Testis (tissue), 3 donors: ENCODE results near the gene ARMC6. TPM values are rescaled to one million over a fixed set of nuclear protein-coding genes. Genes with fewer than 3 reads are reported as not detected.

ENCODE experiments used
- DNase-seq: peaks from one replicate; pipeline ENCODE4 v3.0.0-alpha.2; 2019
- H3K27ac ChIP-seq, 2 donors: fragments of 200-600 bp; sonication (generic); one replicate each; pipeline ENCODE4 v1.5.1; 2019
- H3K27me3 ChIP-seq: fragments of 200-600 bp; sonication (generic); one replicate; pipeline ENCODE4 v1.5.1; 2019
- H3K36me3 ChIP-seq: fragments of 200-600 bp; sonication (generic); one replicate; pipeline ENCODE4 v1.5.1; 2017; ENCODE audit warnings: low read depth; ENCODE audit errors: missing control alignments
- H3K4me1 ChIP-seq: fragments of 200-600 bp; sonication (generic); one replicate; pipeline ENCODE4 v1.5.1; 2019
- H3K4me3 ChIP-seq, 2 donors: fragments of 200-600 bp; sonication (generic); one replicate each; pipeline ENCODE4 v1.5.1; 2017 to 2019
- H3K9me3 ChIP-seq: fragments of 200-600 bp; sonication (generic); one replicate; pipeline ENCODE4 v1.5.1; 2017
- CTCF ChIP-seq, 3 experiments: fragments of 450-650 bp in 2 of 3; fragments of 200-600 bp in 1 of 3; sonication (generic) in 1 of 3; IDR thresholded peaks; one replicate each; pipeline ENCODE4 v1.5.1; 2016 to 2019; ENCODE audit warnings: antibody characterized with exemption in 3 of 3, mild to moderate bottlenecking in 2 of 3, moderate library complexity in 1 of 3
- POLR2A ChIP-seq: fragments of 450-650 bp; IDR thresholded peaks from one replicate; pipeline ENCODE4 v1.6.1; 2017; ENCODE audit warnings: antibody characterized with exemption, mild to moderate bottlenecking, moderate library complexity
- WGBS, 2 donors: methylation state at CpG; one replicate each; pipeline ENCODE4 v1.1.5; 2018; 5-methylcytosine and 5-hydroxymethylcytosine counted together
- intact Hi-C: fragments of 100-400 bp; cut with DNase I; formaldehyde crosslinking; loops from one replicate; pipeline ENCODE4 v1.15.1; 2023; ENCODE audit warnings: low total_unique reads
- polyA plus RNA-seq: library from polyadenylated mRNA; stranded (reverse); fragments of 350-450 nt; fragmentation: Illumina TruSeq; extraction: RNeasy Lipid Tissue Mini Kit (QIAGEN cat#74804); gene quantifications from one replicate; pipeline ENCODE4 v1.2.3, GENCODE V29; 2014; ENCODE audit warnings: low read depth, low replicate concordance; ENCODE audit not compliant: insufficient read depth
- total RNA-seq, 2 donors: library from RNA; depleted of rRNA; stranded (reverse); fragments of >200 nt; gene quantifications; one replicate each; pipeline ENCODE4 v1.2.3, GENCODE V29; 2016

The ARMC6 gene
- total and polyA plus RNA-seq, 3 donors from 2014 or later: 53.2 to 62.0 (median 57.0) TPM

GRCh38 chr19:19042732-19043280 lies 9.4 kb downstream of the ARMC6 start:
- TF ChIP-seq CTCF (IDR thresholded peaks at IDR 0.05) (no peak), POLR2A (no peak)
- WGBS, 2 donors: 87 to 94% methylated on average over 13 of the region's 13 CpGs
- intact Hi-C loops: no loop called here

GRCh38 chr19:19043481-19043880 lies 10.1 kb downstream of the ARMC6 start:
- DNase-seq: no peak
- intact Hi-C loops: no loop called here
- Histone ChIP-seq H3K27ac (no peak overlapping the region), H3K4me3 (no peak overlapping the region), H3K27me3 (no peaks in the 10 kb centered on the region), H3K4me1 (no peaks in the 10 kb centered on the region), H3K36me3 (no peaks in the 10 kb centered on the region), H3K9me3 (no peaks in the 10 kb centered on the region)
- WGBS, 2 donors: 95 to 100% methylated on average over 2 to 6 of the region's 6 CpGs
- no peak for TF ChIP-seq POLR2A
- TF ChIP-seq CTCF (IDR thresholded peaks at IDR 0.05): no peak

More at GRCh38 chr19:19042732-19043280, 9.4 kb downstream of the ARMC6 start:
- Histone ChIP-seq H3K4me3 (no peak overlapping the region), H3K36me3 (no peaks in the 10 kb centered on the region), H3K4me1 (no peaks in the 10 kb centered on the region), H3K27me3 (no peaks in the 10 kb centered on the region), H3K9me3 (no peaks in the 10 kb centered on the region), H3K27ac (no peak overlapping the region)
- DNase-seq: no peak

GRCh38 chr19:19043881-19044280 lies 10.5 kb downstream of the ARMC6 start:
- H3K4me3 ChIP-seq: no peak overlapping the region
- 98 to 100% methylated on average over 4 to 5 of the region's 6 CpGs for WGBS, 2 donors
- TF ChIP-seq POLR2A (no peak), CTCF (IDR thresholded peaks at IDR 0.05) (no peak)
- DNase-seq: no peak
- intact Hi-C loops: no loop called here
- no peaks in the 10 kb centered on the region for H3K9me3 ChIP-seq
- no peak overlapping the region for H3K27ac ChIP-seq
- H3K4me1 ChIP-seq: no peaks in the 10 kb centered on the region
- H3K36me3 ChIP-seq: no peaks in the 10 kb centered on the region
- no peaks in the 10 kb centered on the region for H3K27me3 ChIP-seq

GRCh38 chr19:19049406-19049805 lies 16.0 kb downstream of the ARMC6 start:
- Histone ChIP-seq H3K9me3 (no peaks in the 10 kb centered on the region), H3K27ac (no peak overlapping the region), H3K4me3 (no peak overlapping the region), H3K36me3 (no peaks in the 10 kb centered on the region), H3K4me1 (no peaks in the 10 kb centered on the region), H3K27me3 (no peaks in the 10 kb centered on the region)
- no peak for DNase-seq
- 94% methylated on average over 2 of the region's 2 CpGs for WGBS, 2 donors
- no peak for TF ChIP-seq CTCF (IDR thresholded peaks at IDR 0.05)
- no peak for TF ChIP-seq POLR2A
- intact Hi-C loops: no loop called here

GRCh38 chr19:19050104-19050503 lies 16.7 kb downstream of the ARMC6 start:
- H3K4me3 ChIP-seq: no peak overlapping the region
- H3K36me3 ChIP-seq: no peaks in the 10 kb centered on the region
- DNase-seq: no peak
- no peaks in the 10 kb centered on the region for H3K27me3 ChIP-seq
- no peaks in the 10 kb centered on the region for H3K9me3 ChIP-seq
- TF ChIP-seq CTCF (IDR thresholded peaks at IDR 0.05) (no peak), POLR2A (no peak)
- no peak overlapping the region for H3K27ac ChIP-seq
- WGBS, 2 donors: 93 to 95% methylated on average over 4 of the region's 4 CpGs
- intact Hi-C loops: no loop called here
- no peaks in the 10 kb centered on the region for H3K4me1 ChIP-seq
